Adrenal gland (tissue), 12 donors: ENCODE data around the gene GNAO1. TPM values are rescaled to one million over a fixed set of nuclear protein-coding genes. Genes with fewer than 3 reads are reported as not detected.

Experiments
- DNase-seq, 7 donors: peaks; one replicate each; pipeline ENCODE4 v3.0.0-alpha.2; 2019 to 2020
- H3K27ac ChIP-seq, 5 donors: fragments of 200-600 bp; sonication (generic) in 4 of 5; 1 replicate in 3 of 5; 2 replicates in 2 of 5; pipeline versions ENCODE4 v1.5.1 to v1.8.0; 2016 to 2020; ENCODE audit warnings: mild to moderate bottlenecking in 1 of 5
- H3K27me3 ChIP-seq: fragments of 200-600 bp; 2 replicates; pipeline ENCODE4 v1.8.0; 2021
- H3K36me3 ChIP-seq, 2 donors: fragments of 200-600 bp; replicated peaks in 1 of 2; 1 replicate in 1 of 2; 2 replicates in 1 of 2; pipeline versions ENCODE4 v1.5.1 to v1.8.0; 2018 to 2022
- H3K4me1 ChIP-seq, 2 donors: fragments of 200-600 bp; replicated peaks in 1 of 2; 1 replicate in 1 of 2; 2 replicates in 1 of 2; pipeline versions ENCODE4 v1.5.1 to v1.8.0; 2018 to 2021
- H3K4me3 ChIP-seq, 4 donors: fragments of 200-600 bp; sonication (generic) in 3 of 4; one replicate each; pipeline ENCODE4 v1.5.1; 2016 to 2018
- H3K9me3 ChIP-seq, 3 donors: fragments of 200-600 bp; sonication (generic) in 1 of 3; replicated peaks in 1 of 3; 1 replicate in 2 of 3; 2 replicates in 1 of 3; pipeline versions ENCODE4 v1.5.1 to v1.8.0; 2016 to 2021
- CTCF ChIP-seq, 6 experiments: fragments of 450-650 bp in 4 of 6; fragments of 200-600 bp in 2 of 6; sonication (generic) in 1 of 6; IDR thresholded peaks; 1 replicate in 5 of 6; 2 replicates in 1 of 6; pipeline versions ENCODE4 v1.5.1 to v1.8.0; 2016 to 2021; ENCODE audit warnings: antibody characterized with exemption in 6 of 6, mild to moderate bottlenecking in 2 of 6, moderate library complexity in 1 of 6
- POLR2A ChIP-seq, 2 donors: fragments of 450-650 bp; IDR thresholded peaks; one replicate each; pipeline ENCODE4 v1.6.1; 2017; ENCODE audit warnings: antibody characterized with exemption in 2 of 2, mild to moderate bottlenecking in 2 of 2, moderate library complexity in 1 of 2
- WGBS, 4 donors: extraction: QIAGEN DNeasy Blood & Tissue Kit in 2 of 4; methylation state at CpG; one replicate each; pipeline versions ENCODE4 v1.1.5 to v1.1.7; 2013 to 2017; 5-methylcytosine and 5-hydroxymethylcytosine counted together
- intact Hi-C, 2 donors: fragments of 100-400 bp; cut with DNase I; formaldehyde crosslinking; loops; one replicate each; pipeline versions ENCODE4 v1.14.1 to v1.15.0; 2022 to 2023
- polyA plus RNA-seq, 3 donors: library from polyadenylated mRNA; stranded (reverse); fragments of 200-250 nt in 2 of 3; fragments of 350-450 nt in 1 of 3; fragmentation: Illumina TruSeq in 1 of 3; extraction: RNeasy Lipid Tissue Mini Kit (QIAGEN cat#74804) in 1 of 3; gene quantifications; one replicate each; pipeline ENCODE4 v1.2.3, GENCODE V29; 2013 to 2014
- total RNA-seq, 9 donors: library from RNA; depleted of rRNA in 4 of 9; stranded (reverse); fragments of >200 nt in 4 of 9; fragments of 120-200 nt in 1 of 9; fragmentation: NEBNext Ultra II Directional in 1 of 9; extraction: Animal tissue kit (Norgen Biotek cat#: 25700) in 1 of 9; gene quantifications; one replicate each; pipeline versions ENCODE4 v1.1.0 to v1.2.4, GENCODE V29; 2013 to 2023
- donor health status: healthy with polysubstance abuse.
- donor health status: Bipolar disorder and iron deficiency.
- donor health status: DM: yes; HTN: yes; CAD: no.
- donor health status: DM: no; HTN: no; CAD: no.
- donor health status: DM: no; HTN: no; CAD: no.
- donor health status: DM: yes; HTN: yes; CAD: no.

GNAO1 gene
- total and polyA plus RNA-seq, 12 donors = 1.8 to 36.6 (median 5.9) TPM

- no peaks in the 10 kb centered on the region for H3K9me3 ChIP-seq
- H3K36me3 ChIP-seq = no peaks in the 10 kb centered on the region
- H3K27me3 ChIP-seq = no peaks in the 10 kb centered on the region
- H3K27ac ChIP-seq = no peak overlapping the region
- TF ChIP-seq CTCF (IDR thresholded peaks at IDR 0.05) (no peak), POLR2A (IDR thresholded peaks at IDR 0.05) (no peak)
- H3K4me3 ChIP-seq = no peak overlapping the region
- no peaks in the 10 kb centered on the region for H3K4me1 ChIP-seq
- DNase-seq = no peak
- 79 to 91% (median 87%) methylated on average over 4 of the region's 4 CpGs for WGBS, 4 donors
- intact Hi-C loops = no loop called here
Measured at GRCh38 chr16:56330476-56330875, 139.2 kb downstream of the GNAO1 start.

GRCh38 chr16:56331399-56331798, 140.1 kb downstream of the GNAO1 start:
- TF ChIP-seq POLR2A (IDR thresholded peaks at IDR 0.05) (no peak), CTCF (IDR thresholded peaks at IDR 0.05) (no peak)
- 80 to 87% (median 83%) methylated on average over 11 of the region's 11 CpGs for WGBS, 4 donors
- Histone ChIP-seq H3K27ac (no peak overlapping the region), H3K36me3 (no peaks in the 10 kb centered on the region), H3K9me3 (no peaks in the 10 kb centered on the region), H3K27me3 (no peaks in the 10 kb centered on the region), H3K4me1 (no peaks in the 10 kb centered on the region), H3K4me3 (no peak overlapping the region)
- intact Hi-C loops = no loop called here
- no peak for DNase-seq

- TF ChIP-seq CTCF (IDR thresholded peaks at IDR 0.05) = no peak
- TF ChIP-seq POLR2A (IDR thresholded peaks at IDR 0.05) = no peak
- intact Hi-C loops = no loop called here
- Histone ChIP-seq H3K27ac (no peak overlapping the region), H3K4me3 (no peak overlapping the region), H3K9me3 (no peaks in the 10 kb centered on the region), H3K4me1 (no peaks in the 10 kb centered on the region), H3K27me3 (no peaks in the 10 kb centered on the region), H3K36me3 (no peaks in the 10 kb centered on the region)
- no peak for DNase-seq
- WGBS, 4 donors = 81 to 84% (median 83%) methylated on average over 6 to 8 of the region's 8 CpGs
Measured at GRCh38 chr16:56331915-56332314, 140.6 kb downstream of the GNAO1 start.

- TF ChIP-seq POLR2A (IDR thresholded peaks at IDR 0.05) (no peak), CTCF (IDR thresholded peaks at IDR 0.05) (peak in 5 of 6 experiments; percentile 35 to 67 (median 49))
- peak; percentile 69 to 94 (median 89) for DNase-seq
- H3K4me3 ChIP-seq = no peak overlapping the region
- intact Hi-C loops = no loop called here
- no peaks in the 10 kb centered on the region for H3K36me3 ChIP-seq
- WGBS, 4 donors = 36 to 58% (median 52%) methylated on average over 12 to 16 of the region's 16 CpGs
- no peak overlapping the region for H3K27ac ChIP-seq
- no peaks in the 10 kb centered on the region for H3K9me3 ChIP-seq
- H3K4me1 ChIP-seq = no peaks in the 10 kb centered on the region
- H3K27me3 ChIP-seq = no peaks in the 10 kb centered on the region
Measured at GRCh38 chr16:56332464-56333079, 141.3 kb downstream of the GNAO1 start.
